Gastrocnemius medialis (tissue), 4 donors: ENCODE results near the gene CFC1. TPM values are rescaled to one million over a fixed set of nuclear protein-coding genes. Genes with fewer than 3 reads are reported as not detected.
"Not testable (repeated sequence)": the region's sequence is repeated elsewhere in the genome, so short reads cannot be mapped to it uniquely, and the experiment has no call there.

Source experiments
- ATAC-seq, 2 donors: fragments of 150-250 bp; one replicate each; pipeline ENCODE4 v1.9.1; 2016
- DNase-seq, 2 donors: peaks; one replicate each; pipeline ENCODE4 v3.0.0-alpha.2; 2019
- H3K27ac ChIP-seq, 4 donors: fragments of 200-600 bp; sonication (generic); 1 replicate in 1 of 4; 2 replicates in 3 of 4; pipeline ENCODE4 v1.5.1; 2016 to 2018; ENCODE audit warnings: mild to moderate bottlenecking in 2 of 4, moderate library complexity in 1 of 4
- H3K27me3 ChIP-seq, 3 donors: fragments of 200-600 bp; sonication (generic) in 2 of 3; 1 replicate in 1 of 3; 2 replicates in 2 of 3; pipeline versions ENCODE4 v1.5.1 to v1.6.0; 2016 to 2019; ENCODE audit warnings: mild to moderate bottlenecking in 1 of 3, moderate library complexity in 1 of 3
- H3K36me3 ChIP-seq, 2 donors: fragments of 200-600 bp; sonication (generic) in 1 of 2; one replicate each; pipeline ENCODE4 v1.5.1; 2017 to 2018
- H3K4me1 ChIP-seq, 2 donors: fragments of 200-600 bp; sonication (generic) in 1 of 2; one replicate each; pipeline ENCODE4 v1.5.1; 2016 to 2017; ENCODE audit warnings: mild to moderate bottlenecking in 2 of 2
- H3K4me3 ChIP-seq, 4 donors: fragments of 200-600 bp; sonication (generic) in 3 of 4; 1 replicate in 1 of 4; 2 replicates in 3 of 4; pipeline ENCODE4 v1.5.1; 2016 to 2019; ENCODE audit warnings: mild to moderate bottlenecking in 2 of 4
- H3K9me3 ChIP-seq, 3 donors: fragments of 200-600 bp; sonication (generic) in 2 of 3; 1 replicate in 1 of 3; 2 replicates in 2 of 3; pipeline ENCODE4 v1.5.1; 2016 to 2019
- in situ Hi-C, 4 donors: fragments of 200-750 bp; cut with MboI; loops; one replicate each; pipeline versions ENCODE4 v1.15.0 to v1.8.0; 2017; ENCODE audit warnings: low sequenced_read_pairs in 4 of 4
- intact Hi-C: fragments of 100-400 bp; cut with DNase I; formaldehyde crosslinking; loops from one replicate; pipeline ENCODE4 v1.15.1; 2023; ENCODE audit warnings: low total_unique reads
- total RNA-seq, 4 donors: library from RNA; depleted of rRNA; stranded (reverse); fragments of >200 nt; gene quantifications; one replicate each; pipeline versions ENCODE4 v1.1.0 to v1.2.3, GENCODE V29; 2016

CFC1 gene
- total RNA-seq, 4 donors from 2014 or later = not detected

DNA sequence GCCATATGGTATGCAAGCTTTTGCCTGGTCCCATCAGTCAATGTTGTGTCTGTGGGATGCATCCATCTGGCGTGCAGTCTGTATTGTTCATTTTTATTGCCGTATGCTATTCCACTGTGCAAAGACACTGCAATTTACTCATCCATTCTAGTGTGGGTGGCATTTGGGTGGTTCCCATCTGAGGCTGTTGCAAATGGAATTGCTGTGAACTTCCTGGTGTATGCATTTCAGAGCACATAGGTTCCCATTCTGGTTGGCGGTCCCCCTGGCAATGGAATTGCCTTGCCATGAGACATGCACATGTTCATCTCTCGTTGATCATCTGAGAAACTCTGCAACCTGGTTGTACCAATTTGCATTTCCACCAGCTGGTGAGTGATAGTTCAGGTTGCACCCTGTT, 21.8 kb downstream of the CFC1 start:
- H3K4me1 ChIP-seq, DNase-seq, ATAC-seq, H3K27ac ChIP-seq, H3K27me3 ChIP-seq, H3K9me3 ChIP-seq, H3K36me3 ChIP-seq, H3K4me3 ChIP-seq, intact Hi-C loops, in situ Hi-C loops: not testable (repeated sequence)

DNA sequence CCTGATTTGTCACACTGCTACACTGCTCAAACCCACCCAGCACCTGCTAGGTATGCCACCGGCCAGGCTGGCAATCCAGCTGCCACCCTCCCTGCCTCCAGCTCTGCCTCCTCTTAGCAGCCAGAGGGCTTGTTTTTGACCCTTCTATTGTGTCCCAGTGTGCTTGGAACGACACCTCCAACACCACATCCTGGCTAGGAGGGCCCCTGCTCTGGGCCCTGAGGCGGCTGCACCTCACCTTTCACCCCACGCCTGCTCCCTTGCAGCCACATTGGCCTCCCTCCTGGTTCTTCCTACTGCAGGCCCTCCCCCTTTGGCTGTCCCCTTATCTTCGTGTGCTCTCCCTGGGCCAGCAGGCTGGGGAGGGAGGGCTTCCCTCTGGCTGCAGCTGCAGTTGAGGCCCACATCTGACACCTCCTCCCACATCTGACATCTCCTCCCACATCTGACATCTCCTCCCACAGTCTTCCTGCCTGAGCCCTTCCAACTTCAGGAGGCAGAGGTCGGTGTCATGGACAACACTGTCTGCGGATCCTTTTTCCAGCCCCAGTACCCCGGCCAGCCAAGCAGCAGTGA, 23.1 kb downstream of the CFC1 start:
- in situ Hi-C loops, H3K27ac ChIP-seq, H3K4me1 ChIP-seq, ATAC-seq, H3K36me3 ChIP-seq, intact Hi-C loops, DNase-seq, H3K4me3 ChIP-seq, H3K27me3 ChIP-seq, H3K9me3 ChIP-seq: not testable (repeated sequence)

DNA sequence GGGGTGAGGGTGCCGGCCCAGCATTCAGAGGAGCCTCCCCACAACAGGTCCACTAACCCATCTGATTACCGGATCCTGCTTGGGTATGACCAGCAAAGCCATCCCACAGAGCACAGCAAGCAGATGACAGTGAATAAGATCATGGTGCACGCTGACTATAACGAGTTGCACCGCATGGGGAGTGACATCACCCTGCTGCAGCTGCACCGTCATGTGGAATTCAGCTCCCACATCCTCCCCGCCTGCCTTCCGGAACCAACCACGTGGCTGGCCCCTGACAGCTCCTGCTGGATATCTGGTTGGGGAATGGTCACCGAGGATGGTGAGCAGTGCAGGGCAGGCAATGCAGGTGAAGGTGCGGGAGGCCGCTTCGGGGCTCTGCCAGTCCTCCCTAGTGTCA, 25.1 kb downstream of the CFC1 start:
- intact Hi-C loops, H3K27me3 ChIP-seq, H3K4me1 ChIP-seq, in situ Hi-C loops, H3K4me3 ChIP-seq, DNase-seq, H3K9me3 ChIP-seq, ATAC-seq, H3K27ac ChIP-seq, H3K36me3 ChIP-seq: not testable (repeated sequence)

DNA sequence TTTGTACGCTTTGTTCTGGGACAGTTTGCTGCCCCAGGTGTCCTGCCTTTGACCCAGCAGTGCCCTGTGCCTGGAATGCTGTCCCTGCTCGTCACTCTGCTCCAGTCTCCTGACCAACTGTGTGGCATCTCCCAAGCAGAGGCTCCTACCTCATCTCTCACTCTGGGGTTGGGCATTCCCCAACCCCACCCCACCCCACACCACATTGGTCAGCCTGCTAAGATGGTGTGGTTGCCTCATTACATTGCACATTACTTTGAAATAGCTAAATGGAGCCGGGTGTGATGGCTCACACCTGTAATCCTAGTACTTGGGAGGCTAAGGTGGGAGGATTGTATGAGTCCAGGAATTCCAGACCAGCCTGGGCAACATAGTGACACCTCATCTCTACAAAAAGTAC, 27.4 kb downstream of the CFC1 start:
- H3K9me3 ChIP-seq, ATAC-seq, intact Hi-C loops, in situ Hi-C loops, DNase-seq, H3K4me3 ChIP-seq, H3K27me3 ChIP-seq, H3K27ac ChIP-seq, H3K36me3 ChIP-seq, H3K4me1 ChIP-seq: not testable (repeated sequence)

DNA sequence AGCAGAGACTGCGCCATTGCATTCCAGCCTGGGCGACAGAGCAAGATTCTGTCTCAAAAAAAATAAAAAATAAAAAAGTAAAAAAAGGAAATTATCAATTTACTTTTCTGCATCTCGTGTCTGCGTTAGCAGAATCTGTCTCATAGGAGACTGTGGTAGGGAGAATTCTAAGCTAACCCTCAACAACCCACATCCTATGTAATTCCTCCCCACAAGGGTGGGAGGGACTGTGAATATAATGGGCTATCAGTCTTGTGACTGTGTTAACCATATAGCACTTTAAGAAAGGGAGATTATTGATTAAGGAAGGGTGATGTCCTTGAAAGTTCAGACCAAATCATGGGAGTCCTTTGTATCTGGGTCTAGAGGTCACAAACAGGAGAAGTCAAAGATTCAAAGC, 33.2 kb downstream of the CFC1 start:
- H3K27me3 ChIP-seq, H3K4me1 ChIP-seq, H3K27ac ChIP-seq, intact Hi-C loops, ATAC-seq, in situ Hi-C loops, DNase-seq, H3K9me3 ChIP-seq, H3K36me3 ChIP-seq, H3K4me3 ChIP-seq: not testable (repeated sequence)

DNA sequence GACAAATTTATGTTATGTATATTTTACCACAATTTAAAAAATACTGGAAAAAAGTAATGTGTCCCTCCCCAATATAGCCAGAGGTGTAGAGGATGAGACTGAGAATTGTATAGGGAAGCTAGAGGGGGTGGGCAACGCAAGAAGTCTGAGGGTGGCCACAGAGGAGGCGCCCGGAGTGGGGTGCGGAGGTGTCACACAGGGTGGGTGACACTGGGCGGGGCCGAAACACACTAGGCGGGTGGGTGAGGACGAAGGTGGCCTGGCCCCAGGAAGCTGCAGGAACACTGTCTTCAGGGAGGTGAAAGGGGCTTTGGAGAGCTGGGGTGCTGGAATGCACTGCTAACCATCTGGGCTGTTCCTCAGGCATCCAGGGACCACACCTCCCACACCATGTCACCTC, 42.9 kb downstream of the CFC1 start:
- H3K9me3 ChIP-seq, H3K27ac ChIP-seq, H3K27me3 ChIP-seq, DNase-seq, intact Hi-C loops, H3K4me3 ChIP-seq, H3K4me1 ChIP-seq, ATAC-seq, H3K36me3 ChIP-seq, in situ Hi-C loops: not testable (repeated sequence)

DNA sequence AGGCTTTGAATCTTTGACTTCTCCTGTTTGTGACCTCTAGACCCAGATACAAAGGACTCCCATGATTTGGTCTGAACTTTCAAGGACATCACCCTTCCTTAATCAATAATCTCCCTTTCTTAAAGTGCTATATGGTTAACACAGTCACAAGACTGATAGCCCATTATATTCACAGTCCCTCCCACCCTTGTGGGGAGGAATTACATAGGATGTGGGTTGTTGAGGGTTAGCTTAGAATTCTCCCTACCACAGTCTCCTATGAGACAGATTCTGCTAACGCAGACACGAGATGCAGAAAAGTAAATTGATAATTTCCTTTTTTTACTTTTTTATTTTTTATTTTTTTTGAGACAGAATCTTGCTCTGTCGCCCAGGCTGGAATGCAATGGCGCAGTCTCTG, 45.2 kb downstream of the CFC1 start:
- DNase-seq, H3K4me3 ChIP-seq, H3K27me3 ChIP-seq, in situ Hi-C loops, H3K9me3 ChIP-seq, ATAC-seq, H3K36me3 ChIP-seq, H3K4me1 ChIP-seq, intact Hi-C loops, H3K27ac ChIP-seq: not testable (repeated sequence)

DNA sequence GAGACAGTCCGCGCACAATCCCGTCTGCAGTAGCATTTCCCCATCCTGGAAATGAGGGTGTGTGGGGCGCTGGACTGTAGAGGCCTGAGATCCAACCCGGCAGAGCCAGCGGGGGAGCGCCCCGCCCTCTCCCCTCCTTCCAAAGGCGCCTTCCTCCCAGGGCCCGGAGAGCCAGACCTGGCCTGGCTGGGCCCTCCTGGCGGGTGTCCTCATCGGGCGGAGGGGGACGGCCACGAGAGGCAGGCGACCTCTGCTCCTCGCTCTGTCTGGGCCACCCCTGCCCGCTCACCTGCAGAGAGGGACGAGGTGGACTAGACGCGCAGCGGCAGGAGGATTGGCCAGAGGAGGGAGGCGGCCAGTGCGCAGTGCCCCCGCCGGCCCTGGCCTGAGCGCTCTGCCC, 49.9 kb downstream of the CFC1 start:
- H3K4me3 ChIP-seq, H3K27ac ChIP-seq, in situ Hi-C loops, intact Hi-C loops, H3K27me3 ChIP-seq, ATAC-seq, H3K9me3 ChIP-seq, DNase-seq, H3K36me3 ChIP-seq, H3K4me1 ChIP-seq: not testable (repeated sequence)

DNA sequence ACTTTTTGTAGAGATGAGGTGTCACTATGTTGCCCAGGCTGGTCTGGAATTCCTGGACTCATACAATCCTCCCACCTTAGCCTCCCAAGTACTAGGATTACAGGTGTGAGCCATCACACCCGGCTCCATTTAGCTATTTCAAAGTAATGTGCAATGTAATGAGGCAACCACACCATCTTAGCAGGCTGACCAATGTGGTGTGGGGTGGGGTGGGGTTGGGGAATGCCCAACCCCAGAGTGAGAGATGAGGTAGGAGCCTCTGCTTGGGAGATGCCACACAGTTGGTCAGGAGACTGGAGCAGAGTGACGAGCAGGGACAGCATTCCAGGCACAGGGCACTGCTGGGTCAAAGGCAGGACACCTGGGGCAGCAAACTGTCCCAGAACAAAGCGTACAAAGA, 51.0 kb downstream of the CFC1 start:
- H3K36me3 ChIP-seq, H3K27ac ChIP-seq, H3K4me3 ChIP-seq, H3K9me3 ChIP-seq, intact Hi-C loops, in situ Hi-C loops, ATAC-seq, H3K27me3 ChIP-seq, DNase-seq, H3K4me1 ChIP-seq: not testable (repeated sequence)

DNA sequence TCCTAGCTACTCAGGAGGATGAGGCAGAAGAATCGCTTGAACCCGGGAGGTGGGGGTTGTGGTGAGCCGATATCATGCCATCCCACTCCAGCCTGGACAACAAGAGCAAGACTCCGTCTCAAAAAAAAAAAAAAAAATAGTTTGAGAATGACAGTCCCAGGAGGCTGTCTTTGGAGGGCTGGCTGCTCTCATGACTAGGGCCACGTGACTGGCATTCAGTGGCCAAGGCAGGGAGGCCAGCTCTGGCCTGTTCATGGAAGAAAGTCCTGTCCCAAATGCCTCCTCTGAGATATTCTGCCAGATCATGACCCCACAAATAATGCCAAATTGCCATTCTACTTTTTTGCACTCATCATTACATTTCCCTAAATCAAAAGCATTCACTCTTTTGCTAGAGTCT, 54.4 kb downstream of the CFC1 start:
- in situ Hi-C loops, H3K4me3 ChIP-seq, H3K4me1 ChIP-seq, intact Hi-C loops, H3K27me3 ChIP-seq, H3K36me3 ChIP-seq, ATAC-seq, H3K9me3 ChIP-seq, H3K27ac ChIP-seq, DNase-seq: not testable (repeated sequence)

DNA sequence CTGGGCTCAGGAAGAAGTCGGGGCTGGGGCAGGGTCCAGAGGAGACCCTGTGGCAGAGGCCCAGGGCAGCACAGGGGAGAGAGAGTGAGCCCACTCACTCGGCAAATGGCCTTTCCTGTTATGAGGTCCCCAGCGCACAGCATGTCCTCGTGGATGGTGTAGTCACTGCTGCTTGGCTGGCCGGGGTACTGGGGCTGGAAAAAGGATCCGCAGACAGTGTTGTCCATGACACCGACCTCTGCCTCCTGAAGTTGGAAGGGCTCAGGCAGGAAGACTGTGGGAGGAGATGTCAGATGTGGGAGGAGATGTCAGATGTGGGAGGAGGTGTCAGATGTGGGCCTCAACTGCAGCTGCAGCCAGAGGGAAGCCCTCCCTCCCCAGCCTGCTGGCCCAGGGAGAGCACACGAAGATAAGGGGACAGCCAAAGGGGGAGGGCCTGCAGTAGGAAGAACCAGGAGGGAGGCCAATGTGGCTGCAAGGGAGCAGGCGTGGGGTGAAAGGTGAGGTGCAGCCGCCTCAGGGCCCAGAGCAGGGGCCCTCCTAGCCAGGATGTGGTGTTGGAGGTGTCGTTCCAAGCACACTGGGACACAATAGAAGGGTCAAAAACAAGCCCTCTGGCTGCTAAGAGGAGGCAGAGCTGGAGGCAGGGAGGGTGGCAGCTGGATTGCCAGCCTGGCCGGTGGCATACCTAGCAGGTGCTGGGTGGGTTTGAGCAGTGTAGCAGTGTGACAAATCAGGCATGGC, 55.4 kb downstream of the CFC1 start:
- intact Hi-C loops, H3K9me3 ChIP-seq, DNase-seq, H3K4me3 ChIP-seq, H3K27ac ChIP-seq, H3K4me1 ChIP-seq, ATAC-seq, H3K36me3 ChIP-seq, H3K27me3 ChIP-seq, in situ Hi-C loops: not testable (repeated sequence)

DNA sequence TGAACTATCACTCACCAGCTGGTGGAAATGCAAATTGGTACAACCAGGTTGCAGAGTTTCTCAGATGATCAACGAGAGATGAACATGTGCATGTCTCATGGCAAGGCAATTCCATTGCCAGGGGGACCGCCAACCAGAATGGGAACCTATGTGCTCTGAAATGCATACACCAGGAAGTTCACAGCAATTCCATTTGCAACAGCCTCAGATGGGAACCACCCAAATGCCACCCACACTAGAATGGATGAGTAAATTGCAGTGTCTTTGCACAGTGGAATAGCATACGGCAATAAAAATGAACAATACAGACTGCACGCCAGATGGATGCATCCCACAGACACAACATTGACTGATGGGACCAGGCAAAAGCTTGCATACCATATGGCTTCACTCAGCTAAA, 56.6 kb downstream of the CFC1 start:
- intact Hi-C loops, H3K27me3 ChIP-seq, H3K27ac ChIP-seq, DNase-seq, H3K4me3 ChIP-seq, in situ Hi-C loops, H3K4me1 ChIP-seq, H3K9me3 ChIP-seq, H3K36me3 ChIP-seq, ATAC-seq: not testable (repeated sequence)
